SK-MEL-5 (cell line): Measurements from ENCODE around the gene AFAP1L2. TPM values are rescaled to one million over a fixed set of nuclear protein-coding genes. Genes with fewer than 3 reads are reported as not detected.
"Not testable (repeated sequence)": the region's sequence is repeated elsewhere in the genome, so short reads cannot be mapped to it uniquely, and the experiment has no call there.

ENCODE experiments used
- DNase-seq: peaks from one replicate; pipeline ENCODE4 v3.0.0-alpha.2; 2016; ENCODE audit warnings: low read depth, low spot score
- in situ Hi-C: cut with HindIII; loops from 2 replicates; pipeline ENCODE4 v1.10.0; 2016; ENCODE audit warnings: low sequenced_read_pairs, high pct_unique_total_duplicates, low pct_unique_long_range_greater_than_20kb
- total RNA-seq: library from RNA; depleted of rRNA; stranded (reverse); fragments of >200 nt; shearing (Covaris generic); gene quantifications from 2 replicates; pipeline ENCODE4 v1.2.3, GENCODE V29; 2014

The AFAP1L2 gene
- total RNA-seq, 1 experiment from 2014 or later: 1.0 TPM

- no peak for DNase-seq
- in situ Hi-C loops: no loop called here
Observed at GRCh38 chr10:114350751-114351150, 53.6 kb downstream of the AFAP1L2 start.

GRCh38 chr10:114349522-114350215, 54.6 kb downstream of the AFAP1L2 start:
- in situ Hi-C loops: no loop called here
- DNase-seq: no peak

- DNase-seq, in situ Hi-C loops: not testable (repeated sequence)
Observed at GRCh38 chr10:114349071-114349470, 55.2 kb downstream of the AFAP1L2 start.

- no peak for DNase-seq
- in situ Hi-C loops: no loop called here
Observed at GRCh38 chr10:114347791-114348190, 56.5 kb downstream of the AFAP1L2 start.

- in situ Hi-C loops: no loop called here
Observed at GRCh38 chr10:114347241-114347640, 57.1 kb downstream of the AFAP1L2 start.

GRCh38 chr10:114346176-114347031, 57.9 kb downstream of the AFAP1L2 start:
- peak; percentile 93 for DNase-seq
- in situ Hi-C loops: no loop called here

More at GRCh38 chr10:114347241-114347640, 57.1 kb downstream of the AFAP1L2 start:
- DNase-seq: no peak

GRCh38 chr10:114345701-114346100, 58.6 kb downstream of the AFAP1L2 start:
- in situ Hi-C loops: no loop called here
- DNase-seq: no peak

GRCh38 chr10:114343623-114344505, 60.4 kb downstream of the AFAP1L2 start:
- in situ Hi-C loops: no loop called here
- DNase-seq: no peak

- in situ Hi-C loops: no loop called here
- DNase-seq: no peak
Observed at GRCh38 chr10:114342976-114343375, 61.3 kb downstream of the AFAP1L2 start.

- DNase-seq: no peak
- in situ Hi-C loops: no loop called here
Observed at GRCh38 chr10:114340816-114341215, 63.5 kb downstream of the AFAP1L2 start.

- in situ Hi-C loops: no loop called here
Observed at GRCh38 chr10:114337510-114338462, 66.5 kb downstream of the AFAP1L2 start.

GRCh38 chr10:114336823-114337509, 67.3 kb downstream of the AFAP1L2 start:
- in situ Hi-C loops: no loop called here
- no peak for DNase-seq

More at GRCh38 chr10:114337510-114338462, 66.5 kb downstream of the AFAP1L2 start:
- DNase-seq: no peak

- in situ Hi-C loops: no loop called here
- DNase-seq: no peak
Observed at GRCh38 chr10:114335614-114336013, 68.7 kb downstream of the AFAP1L2 start.

- DNase-seq: no peak
- in situ Hi-C loops: no loop called here
Observed at GRCh38 chr10:114334301-114334700, 70.0 kb downstream of the AFAP1L2 start.

GRCh38 chr10:114333441-114333840, 70.9 kb downstream of the AFAP1L2 start:
- DNase-seq, in situ Hi-C loops: not testable (repeated sequence)
